Breast epithelium (tissue), 4 donors: ENCODE results near the gene ZFX. TPM values are rescaled to one million over a fixed set of nuclear protein-coding genes. Genes with fewer than 3 reads are reported as not detected.
A peak's percentile ranks its signal among the peaks of the same experiment; 100 is the strongest.

Experiments used
- DNase-seq, 2 donors: peaks; one replicate each; pipeline ENCODE4 v3.0.0-alpha.2; 2019; ENCODE audit warnings: low spot score in 2 of 2
- H3K27ac ChIP-seq, 2 donors: fragments of 200-600 bp; sonication (generic) in 1 of 2; one replicate each; pipeline ENCODE4 v1.5.1; 2016 to 2019; ENCODE audit warnings: mild to moderate bottlenecking in 1 of 2
- H3K27me3 ChIP-seq, 2 donors: fragments of 200-600 bp; sonication (generic) in 1 of 2; one replicate each; pipeline versions ENCODE4 v1.5.1 to v1.6.0; 2017 to 2019; ENCODE audit warnings: control low read depth in 1 of 2, mild to moderate bottlenecking in 1 of 2
- H3K36me3 ChIP-seq: fragments of 200-600 bp; one replicate; pipeline ENCODE4 v1.5.1; 2019
- H3K4me1 ChIP-seq, 2 donors: fragments of 200-600 bp; sonication (generic); one replicate each; pipeline ENCODE4 v1.5.1; 2016 to 2019; ENCODE audit warnings: control low read depth in 1 of 2
- H3K4me3 ChIP-seq, 3 donors: fragments of 200-600 bp; sonication (generic); 1 replicate in 2 of 3; 2 replicates in 1 of 3; pipeline ENCODE4 v1.5.1; 2016 to 2019; ENCODE audit warnings: mild to moderate bottlenecking in 3 of 3, moderate library complexity in 2 of 3
- H3K9me3 ChIP-seq, 2 donors: fragments of 200-600 bp; sonication (generic) in 1 of 2; one replicate each; pipeline ENCODE4 v1.5.1; 2016 to 2019; ENCODE audit warnings: control low read depth in 1 of 2
- POLR2A ChIP-seq: fragments of 450-650 bp; IDR thresholded peaks from one replicate; pipeline ENCODE4 v1.6.1; 2016; ENCODE audit warnings: antibody characterized with exemption, mild to moderate bottlenecking, moderate library complexity
- POLR2AphosphoS5 ChIP-seq, 3 donors: sonication (generic); formaldehyde crosslinking; IDR thresholded peaks; one replicate each; pipeline ENCODE4 v1.6.1; 2017; ENCODE audit warnings: antibody characterized with exemption in 3 of 3
- intact Hi-C: fragments of 100-400 bp; cut with DNase I; formaldehyde crosslinking; loops from one replicate; pipeline ENCODE4 v1.15.1; 2023; ENCODE audit warnings: low total_unique reads
- total RNA-seq, 3 donors: library from RNA; depleted of rRNA; stranded (reverse); fragments of >200 nt; gene quantifications; one replicate each; pipeline ENCODE4 v1.1.0, GENCODE V29; 2016
- TF ChIP-seq, protein P1 (sequence below), 3 donors: fragments of 450-650 bp; IDR thresholded peaks; one replicate each; pipeline ENCODE4 v1.5.1; 2016 to 2017; ENCODE audit warnings: antibody characterized with exemption in 3 of 3, mild to moderate bottlenecking in 3 of 3, moderate library complexity in 3 of 3

Gene ZFX
- total RNA-seq, 3 donors from 2014 or later, result 46.9 to 88.4 (median 67.5) TPM

DNA sequence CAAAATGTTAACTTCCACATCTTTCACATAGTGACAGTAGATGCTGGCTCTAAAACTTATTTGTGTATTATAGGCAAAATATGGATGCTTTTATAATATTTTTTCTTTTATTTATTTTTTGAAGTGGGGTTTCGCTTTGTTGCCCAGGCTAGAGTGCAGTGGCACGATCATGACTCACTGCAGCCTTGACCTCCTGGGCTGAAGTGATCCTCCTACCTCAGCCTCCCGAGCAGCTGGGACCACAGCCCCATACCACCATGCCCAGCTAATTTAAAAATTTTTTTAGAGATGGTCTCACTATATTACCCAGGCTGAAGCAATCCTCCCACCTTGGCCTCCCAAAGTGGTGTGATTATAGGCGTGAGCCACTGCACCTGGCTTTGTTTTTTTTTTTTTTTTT lies 48.6 kb downstream of the ZFX start:
- no peak overlapping the region for H3K27ac ChIP-seq
- H3K4me3 ChIP-seq, result no peak overlapping the region
- H3K9me3 ChIP-seq, result no peaks in the 10 kb centered on the region
- no peak for TF ChIP-seq POLR2AphosphoS5 (IDR thresholded peaks at IDR 0.05)
- TF ChIP-seq POLR2A, result no peak
- TF ChIP-seq, protein P1, sequence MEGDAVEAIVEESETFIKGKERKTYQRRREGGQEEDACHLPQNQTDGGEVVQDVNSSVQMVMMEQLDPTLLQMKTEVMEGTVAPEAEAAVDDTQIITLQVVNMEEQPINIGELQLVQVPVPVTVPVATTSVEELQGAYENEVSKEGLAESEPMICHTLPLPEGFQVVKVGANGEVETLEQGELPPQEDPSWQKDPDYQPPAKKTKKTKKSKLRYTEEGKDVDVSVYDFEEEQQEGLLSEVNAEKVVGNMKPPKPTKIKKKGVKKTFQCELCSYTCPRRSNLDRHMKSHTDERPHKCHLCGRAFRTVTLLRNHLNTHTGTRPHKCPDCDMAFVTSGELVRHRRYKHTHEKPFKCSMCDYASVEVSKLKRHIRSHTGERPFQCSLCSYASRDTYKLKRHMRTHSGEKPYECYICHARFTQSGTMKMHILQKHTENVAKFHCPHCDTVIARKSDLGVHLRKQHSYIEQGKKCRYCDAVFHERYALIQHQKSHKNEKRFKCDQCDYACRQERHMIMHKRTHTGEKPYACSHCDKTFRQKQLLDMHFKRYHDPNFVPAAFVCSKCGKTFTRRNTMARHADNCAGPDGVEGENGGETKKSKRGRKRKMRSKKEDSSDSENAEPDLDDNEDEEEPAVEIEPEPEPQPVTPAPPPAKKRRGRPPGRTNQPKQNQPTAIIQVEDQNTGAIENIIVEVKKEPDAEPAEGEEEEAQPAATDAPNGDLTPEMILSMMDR (IDR thresholded peaks at IDR 0.05), result no peak
- H3K36me3 ChIP-seq, result no peaks in the 10 kb centered on the region
- no peak for DNase-seq
- H3K27me3 ChIP-seq, result no peaks in the 10 kb centered on the region
- H3K4me1 ChIP-seq, result no peaks in the 10 kb centered on the region
- intact Hi-C loops, result no loop called here

- Histone ChIP-seq H3K9me3 (no peaks in the 10 kb centered on the region), H3K36me3 (no peaks in the 10 kb centered on the region), H3K27ac (peak overlapping the region in 1 of 2 donors; percentile 17), H3K4me1 (no peaks in the 10 kb centered on the region), H3K27me3 (no peaks in the 10 kb centered on the region), H3K4me3 (no peak overlapping the region)
- intact Hi-C loops, result no loop called here
- TF ChIP-seq, protein P1 (IDR thresholded peaks at IDR 0.05), result no peak
- TF ChIP-seq POLR2AphosphoS5 (IDR thresholded peaks at IDR 0.05) (no peak), POLR2A (no peak)
- no peak for DNase-seq
Observed at GRCh38 chrX:24200133-24200532, 50.6 kb downstream of the ZFX start.

GRCh38 chrX:24201216-24201615 lies 51.7 kb downstream of the ZFX start:
- Histone ChIP-seq H3K36me3 (no peaks in the 10 kb centered on the region), H3K9me3 (no peaks in the 10 kb centered on the region), H3K4me3 (no peak overlapping the region), H3K27ac (no peak overlapping the region), H3K27me3 (no peaks in the 10 kb centered on the region), H3K4me1 (no peaks in the 10 kb centered on the region)
- no peak for DNase-seq
- TF ChIP-seq POLR2AphosphoS5 (IDR thresholded peaks at IDR 0.05) (no peak), POLR2A (no peak)
- TF ChIP-seq, protein P1 (IDR thresholded peaks at IDR 0.05), result no peak
- intact Hi-C loops, result no loop called here

- Histone ChIP-seq H3K27ac (no peak overlapping the region), H3K4me1 (no peaks in the 10 kb centered on the region), H3K9me3 (no peaks in the 10 kb centered on the region), H3K36me3 (no peaks in the 10 kb centered on the region), H3K4me3 (no peak overlapping the region), H3K27me3 (no peaks in the 10 kb centered on the region)
- DNase-seq, result no peak
- TF ChIP-seq, protein P1 (IDR thresholded peaks at IDR 0.05), result no peak
- TF ChIP-seq POLR2A (no peak), POLR2AphosphoS5 (IDR thresholded peaks at IDR 0.05) (no peak)
- intact Hi-C loops, result no loop called here
Observed at GRCh38 chrX:24202465-24203031, 53.0 kb downstream of the ZFX start.

GRCh38 chrX:24203072-24203808 lies 53.7 kb downstream of the ZFX start:
- no peak for DNase-seq
- H3K4me3 ChIP-seq, result no peak overlapping the region
- intact Hi-C loops, result no loop called here
- H3K27me3 ChIP-seq, result no peaks in the 10 kb centered on the region
- no peaks in the 10 kb centered on the region for H3K4me1 ChIP-seq
- H3K27ac ChIP-seq, result no peak overlapping the region
- TF ChIP-seq POLR2A (no peak), POLR2AphosphoS5 (IDR thresholded peaks at IDR 0.05) (no peak)
- TF ChIP-seq, protein P1 (IDR thresholded peaks at IDR 0.05), result no peak
- no peaks in the 10 kb centered on the region for H3K9me3 ChIP-seq
- H3K36me3 ChIP-seq, result no peaks in the 10 kb centered on the region
